CD4-positive, alpha-beta T cell treated with Interleukin-1 beta for 1 hour (primary cell): ENCODE measurements around the gene SFRP5.
A peak's percentile ranks its signal among the peaks of the same experiment; 100 is the strongest.

ENCODE experiments used
- DNase-seq, 2 donors: peaks; one replicate each; pipeline ENCODE4 v3.0.0-alpha.2; 2020 to 2022

The SFRP5 gene

GRCh38 chr10:97733256-97733655 lies 38.5 kb downstream of the SFRP5 start:
- no peak for DNase-seq

- no peak for DNase-seq
These were observed 39.8 kb downstream of the SFRP5 start for GRCh38 chr10:97732052-97732359.

DNA sequence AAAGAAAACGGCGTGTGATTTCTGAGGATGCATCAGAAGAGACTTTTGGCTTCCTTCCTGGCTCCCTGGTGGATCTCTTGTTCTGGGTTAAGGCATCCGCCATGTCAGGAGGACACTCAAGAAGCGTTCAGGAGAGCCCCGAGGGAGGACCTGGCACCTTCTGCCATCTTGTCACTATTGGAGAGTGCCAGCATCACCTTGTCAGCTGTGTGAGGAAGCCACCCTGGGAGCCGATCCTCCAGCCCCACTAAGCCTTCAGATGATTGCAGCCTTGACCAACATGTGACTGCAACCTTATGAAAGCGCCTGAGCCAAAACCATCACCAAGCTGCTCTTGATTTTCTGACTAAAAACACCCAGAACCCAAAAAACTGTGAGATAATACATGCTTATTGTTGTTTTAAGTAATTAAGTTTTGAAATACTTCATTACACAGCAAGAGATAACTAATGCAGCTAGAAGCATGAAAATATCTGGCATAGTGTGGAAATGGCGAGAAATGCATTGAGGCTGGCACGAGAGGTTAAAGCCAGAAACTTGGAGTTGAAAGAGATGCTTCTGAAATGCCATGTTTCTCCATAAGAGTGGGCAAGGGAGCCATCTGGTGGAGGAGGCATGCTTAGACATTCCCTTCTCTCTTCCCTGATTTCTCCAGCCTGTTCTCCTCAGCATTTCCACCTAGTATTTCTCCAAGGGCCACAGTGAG lies 40.3 kb downstream of the SFRP5 start:
- DNase-seq: peak; percentile 52 to 65

DNA sequence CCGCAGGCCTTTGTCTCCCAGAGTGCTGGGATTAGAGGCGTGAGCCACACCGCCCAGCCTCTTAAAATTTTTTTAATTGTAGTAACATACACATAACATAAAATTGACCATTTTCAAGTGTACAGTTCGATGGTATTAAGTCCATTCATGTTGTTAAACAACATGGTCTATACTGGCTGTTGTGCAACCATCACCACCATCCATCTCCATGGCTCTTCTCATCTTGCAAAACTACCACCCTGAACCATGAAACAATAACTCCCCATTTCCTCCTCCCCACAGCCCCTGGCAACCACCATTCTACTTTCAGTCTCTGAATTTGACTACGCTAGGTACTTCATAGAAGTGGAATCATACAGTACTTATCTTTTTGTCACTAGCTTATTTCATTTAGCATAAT lies 42.8 kb downstream of the SFRP5 start:
- DNase-seq: no peak

DNA sequence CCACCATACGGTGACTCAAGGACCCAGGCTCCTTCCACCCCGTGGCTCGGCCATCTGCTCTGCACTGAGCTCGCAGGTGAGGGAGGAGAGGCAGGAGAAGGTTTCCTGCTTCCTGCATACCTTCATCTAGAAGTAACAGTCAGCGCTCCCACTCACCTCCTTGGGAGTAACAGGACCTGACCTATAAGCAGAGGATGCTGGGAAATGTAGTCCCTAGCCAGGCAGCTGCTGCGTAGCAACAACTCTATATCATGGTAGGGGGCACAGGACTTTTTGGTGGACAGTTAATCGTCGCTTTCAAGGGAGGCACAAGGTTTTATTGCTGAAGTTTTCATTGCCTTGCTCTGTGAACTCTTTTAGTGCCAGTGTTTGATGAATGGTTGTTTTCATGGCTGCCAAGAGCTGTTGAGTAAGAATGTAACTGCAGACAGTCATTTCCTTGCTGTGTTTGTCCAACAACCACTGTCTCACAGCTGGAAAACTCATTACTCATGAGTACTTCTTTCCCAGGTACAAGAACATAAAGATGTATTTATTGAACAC lies 45.1 kb downstream of the SFRP5 start:
- no peak for DNase-seq

DNA sequence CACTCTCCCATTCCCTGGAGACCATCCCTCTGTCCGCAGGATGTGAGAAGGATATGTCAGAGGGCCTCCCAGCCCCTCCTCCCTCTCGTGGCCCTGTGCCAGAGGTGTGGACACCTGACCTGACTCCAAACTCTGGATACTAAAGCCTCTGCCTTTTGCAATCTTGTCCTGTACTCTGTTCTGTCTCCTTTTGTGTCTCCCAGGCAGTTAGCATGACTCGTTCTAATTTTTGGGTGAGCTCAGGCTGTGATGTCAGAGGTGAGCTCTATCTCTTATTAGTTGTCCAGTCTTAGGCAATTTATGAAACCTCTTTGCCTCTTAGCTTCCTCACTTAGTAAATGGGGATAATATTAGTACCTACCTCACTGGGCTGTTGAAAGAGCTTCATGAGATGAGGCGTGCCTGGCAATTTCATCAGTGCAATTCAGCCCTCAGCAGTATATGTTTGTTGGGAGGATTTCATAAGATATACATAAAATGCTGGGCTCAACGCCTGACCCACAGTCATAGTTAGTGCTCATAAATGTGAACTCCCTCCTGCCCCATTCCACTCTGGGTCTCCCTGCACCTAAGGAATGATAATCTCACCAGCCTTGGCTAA lies 47.4 kb downstream of the SFRP5 start:
- DNase-seq: peak in 1 of 2 donors; percentile 17

GRCh38 chr10:97723001-97723400 lies 48.8 kb downstream of the SFRP5 start:
- no peak for DNase-seq

DNA sequence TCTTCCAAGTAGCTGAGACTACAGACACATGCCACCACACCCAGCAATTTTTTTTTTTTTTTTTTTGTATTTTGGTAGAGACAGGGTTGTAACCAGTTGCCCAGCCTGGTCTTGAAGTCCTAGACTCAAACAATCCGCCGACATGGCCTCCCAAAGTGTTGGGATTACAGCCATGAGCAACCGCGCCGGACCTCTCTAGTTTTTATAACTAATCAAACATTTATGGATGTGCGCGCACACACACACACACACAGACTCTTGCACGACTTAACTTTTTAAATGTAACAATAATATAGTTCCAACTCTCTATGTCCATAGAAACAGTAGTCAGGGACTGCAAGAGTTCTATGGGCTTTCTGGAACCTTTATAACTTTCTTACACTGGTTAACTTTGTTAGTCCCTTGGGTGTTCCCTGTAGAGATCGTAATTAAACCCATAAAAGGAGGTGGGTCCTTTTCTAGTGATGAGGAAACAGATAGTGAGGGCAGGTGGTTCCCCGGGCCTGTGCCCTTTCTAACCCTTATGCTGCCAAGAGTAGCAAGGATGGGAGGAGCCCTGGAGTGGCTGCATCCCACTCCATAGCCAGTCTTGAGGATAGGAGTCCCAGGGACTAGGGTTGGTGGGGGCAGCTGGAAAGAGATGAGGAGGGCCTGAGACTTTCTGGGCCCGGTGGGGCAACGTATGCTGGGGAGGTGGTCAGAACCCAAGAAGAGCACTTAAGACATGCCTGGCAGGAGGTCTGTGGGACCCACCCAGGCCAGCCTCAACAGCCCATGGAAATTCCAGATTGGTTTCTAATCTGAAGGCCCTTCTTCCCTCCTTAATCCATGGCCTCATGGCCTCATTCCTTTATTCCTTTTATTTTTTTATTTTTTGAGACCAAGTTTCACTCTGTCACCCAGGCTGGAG lies 49.7 kb downstream of the SFRP5 start:
- no peak for DNase-seq

- no peak for DNase-seq
These were observed 52.2 kb downstream of the SFRP5 start for GRCh38 chr10:97719602-97720001.

- DNase-seq: no peak
These were observed 53.1 kb downstream of the SFRP5 start for GRCh38 chr10:97718659-97719142.

GRCh38 chr10:97718178-97718577 lies 53.6 kb downstream of the SFRP5 start:
- DNase-seq: no peak

GRCh38 chr10:97717627-97718026 lies 54.2 kb downstream of the SFRP5 start:
- no peak for DNase-seq
